IPS-18a (cell line): ENCODE data around the gene GTF3C1.

ENCODE experiments used
- H3K27ac ChIP-seq: one replicate; pipeline ENCODE4 v1.5.1; 2013; ENCODE audit warnings: low read length
- H3K27me3 ChIP-seq: one replicate; pipeline ENCODE4 v1.6.1; 2013; ENCODE audit warnings: mild to moderate bottlenecking, low read length; ENCODE audit not compliant: control insufficient read depth, insufficient read depth
- H3K36me3 ChIP-seq: one replicate; pipeline ENCODE4 v1.6.1; 2013; ENCODE audit warnings: low read depth, low read length; ENCODE audit not compliant: control insufficient read depth
- H3K4me1 ChIP-seq: one replicate; pipeline ENCODE4 v1.6.1; 2013; ENCODE audit warnings: low read depth, low read length; ENCODE audit not compliant: control insufficient read depth
- H3K4me3 ChIP-seq: one replicate; pipeline ENCODE4 v1.5.1; 2013; ENCODE audit warnings: low read length
- H3K9ac ChIP-seq: one replicate; pipeline ENCODE4 v1.6.1; 2013; ENCODE audit warnings: mild to moderate bottlenecking, low read length, moderate library complexity
- H3K9me3 ChIP-seq: one replicate; pipeline ENCODE4 v1.6.1; 2013; ENCODE audit warnings: low read depth, low read length; ENCODE audit not compliant: control insufficient read depth

GTF3C1 gene

GRCh38 chr16:27498031-27498825, 51.5 kb downstream of the GTF3C1 start:
- no peak overlapping the region for H3K9ac ChIP-seq
- no peaks in the 10 kb centered on the region for H3K27me3 ChIP-seq
- peaks cover 95% of the 10 kb centered on the region for H3K36me3 ChIP-seq
- H3K4me3 ChIP-seq: no peak overlapping the region
- H3K9me3 ChIP-seq: no peaks in the 10 kb centered on the region
- H3K4me1 ChIP-seq: no peaks in the 10 kb centered on the region
- no peak overlapping the region for H3K27ac ChIP-seq

GRCh38 chr16:27495191-27495590, 54.5 kb downstream of the GTF3C1 start:
- H3K27ac ChIP-seq: no peak overlapping the region
- H3K4me3 ChIP-seq: no peak overlapping the region
- H3K27me3 ChIP-seq: no peaks in the 10 kb centered on the region
- peaks cover 95% of the 10 kb centered on the region for H3K36me3 ChIP-seq
- no peaks in the 10 kb centered on the region for H3K4me1 ChIP-seq
- H3K9ac ChIP-seq: no peak overlapping the region
- no peaks in the 10 kb centered on the region for H3K9me3 ChIP-seq

- H3K27ac ChIP-seq: no peak overlapping the region
- H3K9ac ChIP-seq: no peak overlapping the region
- no peaks in the 10 kb centered on the region for H3K9me3 ChIP-seq
- no peaks in the 10 kb centered on the region for H3K27me3 ChIP-seq
- H3K4me3 ChIP-seq: no peak overlapping the region
- peaks cover 95% of the 10 kb centered on the region for H3K36me3 ChIP-seq
- no peaks in the 10 kb centered on the region for H3K4me1 ChIP-seq
Measured at GRCh38 chr16:27492588-27492979, 57.1 kb downstream of the GTF3C1 start.

- H3K36me3 ChIP-seq: peaks cover 93% of the 10 kb centered on the region
Measured at GRCh38 chr16:27491894-27492587, 57.7 kb downstream of the GTF3C1 start.

GRCh38 chr16:27489906-27490305, 59.8 kb downstream of the GTF3C1 start:
- Histone ChIP-seq H3K4me1 (no peaks in the 10 kb centered on the region), H3K36me3 (peaks cover 93% of the 10 kb centered on the region), H3K9ac (no peak overlapping the region), H3K9me3 (no peaks in the 10 kb centered on the region), H3K4me3 (no peak overlapping the region), H3K27ac (no peak overlapping the region), H3K27me3 (no peaks in the 10 kb centered on the region)

More at GRCh38 chr16:27491894-27492587, 57.7 kb downstream of the GTF3C1 start:
- Histone ChIP-seq H3K4me1 (no peaks in the 10 kb centered on the region), H3K27ac (no peak overlapping the region), H3K9me3 (no peaks in the 10 kb centered on the region), H3K27me3 (no peaks in the 10 kb centered on the region), H3K9ac (no peak overlapping the region), H3K4me3 (no peak overlapping the region)

- H3K9me3 ChIP-seq: no peaks in the 10 kb centered on the region
- H3K27ac ChIP-seq: no peak overlapping the region
- no peak overlapping the region for H3K9ac ChIP-seq
- no peaks in the 10 kb centered on the region for H3K4me1 ChIP-seq
- peaks cover 93% of the 10 kb centered on the region for H3K36me3 ChIP-seq
- no peaks in the 10 kb centered on the region for H3K27me3 ChIP-seq
- no peak overlapping the region for H3K4me3 ChIP-seq
Measured at GRCh38 chr16:27489421-27489820, 60.3 kb downstream of the GTF3C1 start.

GRCh38 chr16:27486760-27487159, 63.0 kb downstream of the GTF3C1 start:
- no peak overlapping the region for H3K27ac ChIP-seq
- H3K36me3 ChIP-seq: peaks cover 97% of the 10 kb centered on the region
- H3K9me3 ChIP-seq: no peaks in the 10 kb centered on the region

GRCh38 chr16:27486344-27486743, 63.4 kb downstream of the GTF3C1 start:
- Histone ChIP-seq H3K27me3 (no peaks in the 10 kb centered on the region), H3K4me3 (no peak overlapping the region), H3K36me3 (peaks cover 97% of the 10 kb centered on the region)

More at GRCh38 chr16:27486760-27487159, 63.0 kb downstream of the GTF3C1 start:
- H3K9ac ChIP-seq: no peak overlapping the region
- H3K4me1 ChIP-seq: no peaks in the 10 kb centered on the region
- no peaks in the 10 kb centered on the region for H3K27me3 ChIP-seq
- H3K4me3 ChIP-seq: no peak overlapping the region

GRCh38 chr16:27485811-27486210, 63.9 kb downstream of the GTF3C1 start:
- Histone ChIP-seq H3K4me3 (no peak overlapping the region), H3K27me3 (no peaks in the 10 kb centered on the region), H3K27ac (no peak overlapping the region), H3K9me3 (no peaks in the 10 kb centered on the region), H3K4me1 (no peaks in the 10 kb centered on the region), H3K9ac (no peak overlapping the region), H3K36me3 (peaks cover 97% of the 10 kb centered on the region)

More at GRCh38 chr16:27486344-27486743, 63.4 kb downstream of the GTF3C1 start:
- H3K9ac ChIP-seq: no peak overlapping the region
- H3K27ac ChIP-seq: no peak overlapping the region
- no peaks in the 10 kb centered on the region for H3K4me1 ChIP-seq
- H3K9me3 ChIP-seq: no peaks in the 10 kb centered on the region

- Histone ChIP-seq H3K27ac (no peak overlapping the region), H3K36me3 (peaks cover 97% of the 10 kb centered on the region), H3K9ac (no peak overlapping the region), H3K4me3 (no peak overlapping the region), H3K9me3 (no peaks in the 10 kb centered on the region), H3K4me1 (no peaks in the 10 kb centered on the region), H3K27me3 (no peaks in the 10 kb centered on the region)
Measured at GRCh38 chr16:27485126-27485525, 64.6 kb downstream of the GTF3C1 start.

GRCh38 chr16:27483624-27484023, 66.1 kb downstream of the GTF3C1 start:
- no peaks in the 10 kb centered on the region for H3K9me3 ChIP-seq
- peaks cover 89% of the 10 kb centered on the region for H3K36me3 ChIP-seq
- no peak overlapping the region for H3K4me3 ChIP-seq
- no peaks in the 10 kb centered on the region for H3K4me1 ChIP-seq
- no peaks in the 10 kb centered on the region for H3K27me3 ChIP-seq
- H3K27ac ChIP-seq: no peak overlapping the region
- no peak overlapping the region for H3K9ac ChIP-seq

- no peak overlapping the region for H3K9ac ChIP-seq
- no peaks in the 10 kb centered on the region for H3K4me1 ChIP-seq
- no peaks in the 10 kb centered on the region for H3K27me3 ChIP-seq
- peaks cover 89% of the 10 kb centered on the region for H3K36me3 ChIP-seq
- no peaks in the 10 kb centered on the region for H3K9me3 ChIP-seq
- H3K27ac ChIP-seq: no peak overlapping the region
- no peak overlapping the region for H3K4me3 ChIP-seq
Measured at GRCh38 chr16:27483088-27483437, 66.7 kb downstream of the GTF3C1 start.
